Transverse colon (tissue), 3 donors: ENCODE data around the gene HTRA3.

Experiments
- EP300 ChIP-seq: sonication (generic); formaldehyde crosslinking; IDR thresholded peaks from one replicate; pipeline ENCODE4 v1.6.1; 2017; ENCODE audit warnings: antibody characterized with exemption, low read depth
- POLR2A ChIP-seq: fragments of 450-650 bp; IDR thresholded peaks from one replicate; pipeline ENCODE4 v1.6.1; 2016; ENCODE audit warnings: antibody characterized with exemption, mild to moderate bottlenecking, moderate library complexity
- TF ChIP-seq, protein P1 (sequence below), 5 experiments: fragments of 200-600 bp in 3 of 5; fragments of 450-650 bp in 2 of 5; sonication (generic) in 3 of 5; IDR thresholded peaks; 1 replicate in 2 of 5; 2 replicates in 3 of 5; pipeline ENCODE4 v1.5.1; 2016 to 2017; ENCODE audit warnings: antibody characterized with exemption in 5 of 5, inconsistent platforms in 3 of 5, mild to moderate bottlenecking in 2 of 5, moderate library complexity in 1 of 5

- TF ChIP-seq, protein P1, sequence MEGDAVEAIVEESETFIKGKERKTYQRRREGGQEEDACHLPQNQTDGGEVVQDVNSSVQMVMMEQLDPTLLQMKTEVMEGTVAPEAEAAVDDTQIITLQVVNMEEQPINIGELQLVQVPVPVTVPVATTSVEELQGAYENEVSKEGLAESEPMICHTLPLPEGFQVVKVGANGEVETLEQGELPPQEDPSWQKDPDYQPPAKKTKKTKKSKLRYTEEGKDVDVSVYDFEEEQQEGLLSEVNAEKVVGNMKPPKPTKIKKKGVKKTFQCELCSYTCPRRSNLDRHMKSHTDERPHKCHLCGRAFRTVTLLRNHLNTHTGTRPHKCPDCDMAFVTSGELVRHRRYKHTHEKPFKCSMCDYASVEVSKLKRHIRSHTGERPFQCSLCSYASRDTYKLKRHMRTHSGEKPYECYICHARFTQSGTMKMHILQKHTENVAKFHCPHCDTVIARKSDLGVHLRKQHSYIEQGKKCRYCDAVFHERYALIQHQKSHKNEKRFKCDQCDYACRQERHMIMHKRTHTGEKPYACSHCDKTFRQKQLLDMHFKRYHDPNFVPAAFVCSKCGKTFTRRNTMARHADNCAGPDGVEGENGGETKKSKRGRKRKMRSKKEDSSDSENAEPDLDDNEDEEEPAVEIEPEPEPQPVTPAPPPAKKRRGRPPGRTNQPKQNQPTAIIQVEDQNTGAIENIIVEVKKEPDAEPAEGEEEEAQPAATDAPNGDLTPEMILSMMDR (IDR thresholded peaks at IDR 0.05): no peak
- TF ChIP-seq POLR2A: no peak
- no peak for TF ChIP-seq EP300
Measured at GRCh38 chr4:8269535-8270417, at the start of gene HTRA3.
